GM06990 (cell line): ENCODE results near the gene CDC42BPG.

Experiments
- DNase-seq: peaks from one replicate; pipeline ENCODE4 v3.0.0-alpha.2; 2011; ENCODE audit not compliant: insufficient read length; ENCODE audit errors: extremely low read depth
- H3K27me3 ChIP-seq: replicated peaks from 2 replicates; pipeline ENCODE4 v1.6.0; 2011; ENCODE audit warnings: low read length; ENCODE audit not compliant: control insufficient read depth, insufficient read depth
- H3K36me3 ChIP-seq: 2 replicates; pipeline ENCODE4 v1.5.1; 2011; ENCODE audit warnings: low read length; ENCODE audit not compliant: control insufficient read depth, insufficient read depth
- H3K4me3 ChIP-seq: replicated peaks from 2 replicates; pipeline ENCODE4 v1.5.1; 2011; ENCODE audit warnings: low read depth, mild to moderate bottlenecking, control low read depth, low read length
- TF ChIP-seq, protein P1 (sequence below): IDR thresholded peaks from 2 replicates; pipeline ENCODE4 v1.5.1; 2011; ENCODE audit warnings: low read length, control low read depth, mild to moderate bottlenecking, inconsistent platforms; ENCODE audit not compliant: insufficient read depth, poor library complexity, severe bottlenecking

The CDC42BPG gene

DNA sequence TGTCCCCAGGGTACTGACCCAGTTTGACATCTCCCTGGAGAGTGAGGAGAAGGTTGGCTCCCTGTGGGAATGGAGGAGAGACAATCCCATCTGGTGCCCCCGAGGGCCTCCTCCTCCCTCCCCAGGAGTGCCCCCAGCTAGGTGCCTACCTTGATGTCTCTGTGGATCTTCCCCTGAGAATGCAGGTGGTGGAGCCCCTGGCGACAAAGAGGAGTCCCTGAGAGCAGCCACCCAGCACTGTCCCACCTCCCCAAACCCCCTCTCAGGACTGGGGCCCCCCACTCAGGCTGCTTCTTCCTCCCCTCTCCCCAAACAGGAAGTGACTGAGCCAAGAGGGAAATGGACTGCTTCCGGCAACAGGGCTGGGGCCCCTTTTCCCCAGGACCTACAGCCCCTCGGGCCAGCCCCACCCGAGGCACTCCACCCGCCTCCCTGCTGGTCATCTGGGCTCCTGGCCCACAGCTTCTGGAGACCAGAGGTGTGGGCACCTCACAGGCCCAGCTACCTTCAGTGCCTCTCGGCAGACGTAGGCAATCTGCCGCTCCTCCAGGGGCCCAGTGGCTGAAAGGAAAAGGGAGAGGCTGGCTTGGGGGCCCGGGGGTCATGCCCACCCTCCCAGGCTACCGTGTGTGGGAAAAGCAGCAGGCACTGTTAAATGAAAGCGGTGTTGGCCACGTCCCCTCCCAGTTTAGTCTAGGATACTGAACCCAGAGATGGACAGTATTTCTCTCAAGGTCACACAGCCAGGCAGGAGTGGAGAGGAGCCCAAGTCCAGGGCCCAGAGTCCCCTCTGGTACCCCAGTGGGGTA, 42.7 kb downstream of the CDC42BPG start:
- Histone ChIP-seq H3K4me3 (peak overlapping the region; percentile 84), H3K36me3 (peaks cover 13% of the 10 kb centered on the region), H3K27me3 (no peaks in the 10 kb centered on the region)
- TF ChIP-seq, protein P1, sequence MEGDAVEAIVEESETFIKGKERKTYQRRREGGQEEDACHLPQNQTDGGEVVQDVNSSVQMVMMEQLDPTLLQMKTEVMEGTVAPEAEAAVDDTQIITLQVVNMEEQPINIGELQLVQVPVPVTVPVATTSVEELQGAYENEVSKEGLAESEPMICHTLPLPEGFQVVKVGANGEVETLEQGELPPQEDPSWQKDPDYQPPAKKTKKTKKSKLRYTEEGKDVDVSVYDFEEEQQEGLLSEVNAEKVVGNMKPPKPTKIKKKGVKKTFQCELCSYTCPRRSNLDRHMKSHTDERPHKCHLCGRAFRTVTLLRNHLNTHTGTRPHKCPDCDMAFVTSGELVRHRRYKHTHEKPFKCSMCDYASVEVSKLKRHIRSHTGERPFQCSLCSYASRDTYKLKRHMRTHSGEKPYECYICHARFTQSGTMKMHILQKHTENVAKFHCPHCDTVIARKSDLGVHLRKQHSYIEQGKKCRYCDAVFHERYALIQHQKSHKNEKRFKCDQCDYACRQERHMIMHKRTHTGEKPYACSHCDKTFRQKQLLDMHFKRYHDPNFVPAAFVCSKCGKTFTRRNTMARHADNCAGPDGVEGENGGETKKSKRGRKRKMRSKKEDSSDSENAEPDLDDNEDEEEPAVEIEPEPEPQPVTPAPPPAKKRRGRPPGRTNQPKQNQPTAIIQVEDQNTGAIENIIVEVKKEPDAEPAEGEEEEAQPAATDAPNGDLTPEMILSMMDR, result no peak
- DNase-seq, result no peak

DNA sequence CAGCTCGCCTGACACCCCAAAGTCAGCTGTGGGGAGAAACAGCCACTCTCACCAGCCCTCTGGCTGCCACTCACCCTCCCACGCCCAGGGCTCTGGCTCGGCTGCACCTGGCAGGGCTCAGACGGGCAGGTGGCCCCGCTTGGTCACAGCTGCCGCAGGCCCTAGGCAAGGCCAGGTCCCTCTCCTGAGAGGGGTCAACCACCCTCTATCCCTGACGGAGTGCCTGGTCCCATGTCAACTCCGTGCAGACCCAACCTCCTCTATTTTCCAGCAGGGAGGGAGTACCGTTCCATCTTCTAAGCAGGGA, 43.3 kb downstream of the CDC42BPG start:
- peak overlapping the region; percentile 84 for H3K4me3 ChIP-seq
- H3K36me3 ChIP-seq, result peaks cover 18% of the 10 kb centered on the region
- TF ChIP-seq, protein P1, result no peak
- no peaks in the 10 kb centered on the region for H3K27me3 ChIP-seq
- DNase-seq, result peak; percentile 41

DNA sequence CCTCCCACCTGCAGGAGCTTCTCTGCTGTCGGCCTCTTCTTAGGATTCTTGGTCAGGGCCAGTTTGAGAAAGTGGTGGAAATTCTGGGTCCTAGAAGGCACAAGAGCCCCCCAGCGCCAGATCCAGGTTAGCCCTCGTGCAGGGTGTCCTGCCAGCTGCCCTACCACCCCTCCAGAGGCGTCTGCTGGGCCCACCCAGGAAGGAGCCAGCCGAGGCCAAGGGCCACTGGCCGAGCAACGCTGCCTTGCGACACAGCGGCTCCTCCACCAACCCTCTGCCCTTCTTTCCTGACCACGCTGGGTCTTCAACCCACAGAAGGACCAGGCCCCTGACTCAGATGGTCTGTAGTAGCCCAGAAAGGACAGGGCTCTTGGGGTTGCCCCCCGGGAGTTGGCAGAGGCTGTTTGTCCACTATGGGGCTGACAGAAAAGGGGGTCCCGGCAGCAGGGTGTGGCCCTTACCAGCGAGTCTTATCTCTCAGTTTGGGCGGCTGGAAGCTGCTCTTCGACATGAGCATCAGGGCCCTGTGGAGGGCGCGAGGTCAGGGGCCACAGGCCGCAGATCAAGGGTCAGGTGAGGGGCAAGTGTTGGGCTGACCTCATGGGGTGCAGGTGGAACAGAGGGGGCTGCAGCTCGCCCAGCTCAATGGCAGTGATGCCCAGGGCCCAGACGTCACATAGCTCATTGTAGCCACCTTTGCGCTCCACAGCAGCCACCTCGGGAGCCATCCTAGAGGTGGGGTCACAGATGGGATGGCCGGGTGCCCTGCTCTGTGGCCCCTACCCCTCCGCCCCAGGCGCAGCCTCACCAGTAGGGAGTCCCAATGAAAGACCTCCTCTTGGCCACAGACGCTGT, 43.9 kb downstream of the CDC42BPG start:
- no peak overlapping the region for H3K4me3 ChIP-seq
- H3K36me3 ChIP-seq, result peaks cover 22% of the 10 kb centered on the region

DNA sequence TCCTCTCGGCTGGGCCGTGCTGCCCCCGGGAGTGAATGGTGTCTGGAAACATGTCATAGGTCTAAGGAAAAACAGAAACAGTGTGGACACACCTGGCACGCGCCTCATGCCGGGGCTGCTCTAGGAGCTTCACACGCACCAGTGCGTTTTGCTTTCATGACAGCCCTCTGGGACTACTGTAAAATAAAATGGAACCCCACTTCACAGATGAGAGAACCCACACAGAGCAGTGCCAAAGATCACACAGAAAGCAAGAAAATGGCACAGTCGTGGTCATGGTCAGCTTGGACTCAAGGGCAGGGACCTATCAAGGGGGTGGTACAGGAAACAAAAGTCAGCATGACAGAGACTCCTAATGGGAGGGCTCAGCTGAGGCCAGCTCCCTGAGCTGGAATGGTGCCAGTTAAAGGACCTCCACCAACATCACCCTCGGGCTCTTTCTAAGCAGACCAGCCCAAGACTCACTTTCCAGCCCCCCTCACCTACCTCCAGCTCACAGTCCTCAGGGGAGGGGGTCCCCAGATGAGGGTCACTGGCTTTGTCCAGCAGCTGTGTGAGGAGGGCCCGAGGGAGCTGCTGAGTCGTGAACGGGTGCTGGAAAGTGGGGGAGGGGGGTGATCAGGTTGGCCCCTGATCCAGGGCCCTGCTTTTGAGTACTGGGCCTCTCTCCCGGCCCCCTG, 44.7 kb downstream of the CDC42BPG start:
- Histone ChIP-seq H3K4me3 (no peak overlapping the region), H3K36me3 (peaks cover 22% of the 10 kb centered on the region), H3K27me3 (no peaks in the 10 kb centered on the region)
- peak; percentile 46 for DNase-seq
- TF ChIP-seq, protein P1, result no peak

More for the DNA sequence above, 43.9 kb downstream of the CDC42BPG start:
- TF ChIP-seq, protein P1, result no peak
- DNase-seq, result no peak
- no peaks in the 10 kb centered on the region for H3K27me3 ChIP-seq

DNA sequence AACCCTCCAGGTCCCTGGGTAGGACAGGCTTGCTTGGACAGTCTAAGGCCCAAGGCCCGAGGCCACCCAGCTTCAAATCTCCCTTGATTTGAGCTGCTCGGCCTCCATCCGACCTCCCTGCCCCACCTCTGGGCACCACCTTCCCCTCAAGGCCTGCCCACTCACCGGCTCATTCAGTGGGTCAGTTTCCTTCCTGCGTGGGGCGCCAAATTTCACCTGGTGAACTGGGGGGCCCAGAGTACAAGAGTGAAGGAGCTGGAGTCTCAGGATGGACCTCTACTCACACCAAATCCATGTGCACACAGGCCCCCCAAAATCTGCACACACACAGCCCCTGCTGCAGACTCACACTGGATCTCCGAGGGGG, 45.2 kb downstream of the CDC42BPG start:
- TF ChIP-seq, protein P1, result peak; percentile 11
- no peaks in the 10 kb centered on the region for H3K27me3 ChIP-seq
- DNase-seq, result no peak
- no peak overlapping the region for H3K4me3 ChIP-seq
- peaks cover 22% of the 10 kb centered on the region for H3K36me3 ChIP-seq
